GM19395 (cell line): ENCODE measurements around the gene ZNF74.
"Not testable (repeated sequence)": the region's sequence is repeated elsewhere in the genome, so short reads cannot be mapped to it uniquely, and the experiment has no call there.

Experiments
- ATAC-seq: cut with Tn5 transposase; IDR thresholded peaks from one replicate; pipeline ENCODE4 v1.9.1; 2021; ENCODE audit warnings: mild to moderate bottlenecking, moderate library complexity; ENCODE audit not compliant: unreplicated experiment

The ZNF74 gene

GRCh38 chr22:20393705-20394476, at the start of gene ZNF74:
Gene ZNF74, plus strand, starts transcription at chr22:20394151. Its CDS starts 478 bp downstream, at chr22:20394629.
- peak; percentile 70 for ATAC-seq

DNA sequence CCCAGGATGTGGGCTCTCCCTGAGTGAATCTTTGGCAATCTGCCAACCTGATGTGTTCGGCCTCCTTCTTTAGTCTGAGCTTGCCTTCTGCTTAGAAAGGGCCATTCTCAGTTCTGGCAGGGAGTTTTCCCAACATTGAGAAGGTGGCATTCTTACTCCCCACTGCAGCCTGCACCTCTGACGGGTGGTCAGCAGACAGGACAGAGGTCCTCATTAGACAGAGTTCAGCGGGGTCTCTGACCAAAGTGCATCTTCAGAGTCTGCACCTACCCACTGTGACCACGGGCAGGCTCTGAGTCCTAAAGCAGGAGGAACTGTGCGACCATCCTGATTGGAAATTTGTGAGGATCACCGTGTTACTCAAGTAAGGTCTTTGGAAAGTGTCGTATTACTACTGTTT, 47.4 kb upstream of the ZNF74 start:
- not testable (repeated sequence) for ATAC-seq

DNA sequence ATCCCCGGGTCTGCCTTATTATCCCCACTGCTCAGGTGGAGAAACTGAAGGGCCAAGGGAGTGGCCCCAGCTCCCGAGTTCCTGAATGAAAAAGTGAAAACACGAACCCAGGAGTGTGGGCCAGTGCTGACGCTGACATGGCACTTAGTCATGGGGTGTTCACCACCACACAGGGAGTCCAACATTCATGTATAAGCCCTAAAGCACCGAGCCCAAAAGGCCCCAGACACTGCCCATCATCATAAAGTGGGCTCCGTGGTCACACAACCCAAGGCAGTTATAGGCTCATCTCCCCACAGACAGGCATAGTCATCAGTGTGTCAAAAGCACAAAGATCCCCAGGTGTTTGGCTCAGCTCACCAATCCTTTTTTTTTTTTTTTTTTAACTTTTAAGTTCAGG, 41.4 kb upstream of the ZNF74 start:
- not testable (repeated sequence) for ATAC-seq

GRCh38 chr22:20354238-20354975, 39.5 kb upstream of the ZNF74 start:
- ATAC-seq: no peak

GRCh38 chr22:20355939-20356636, 37.9 kb upstream of the ZNF74 start:
- ATAC-seq: not testable (repeated sequence)

DNA sequence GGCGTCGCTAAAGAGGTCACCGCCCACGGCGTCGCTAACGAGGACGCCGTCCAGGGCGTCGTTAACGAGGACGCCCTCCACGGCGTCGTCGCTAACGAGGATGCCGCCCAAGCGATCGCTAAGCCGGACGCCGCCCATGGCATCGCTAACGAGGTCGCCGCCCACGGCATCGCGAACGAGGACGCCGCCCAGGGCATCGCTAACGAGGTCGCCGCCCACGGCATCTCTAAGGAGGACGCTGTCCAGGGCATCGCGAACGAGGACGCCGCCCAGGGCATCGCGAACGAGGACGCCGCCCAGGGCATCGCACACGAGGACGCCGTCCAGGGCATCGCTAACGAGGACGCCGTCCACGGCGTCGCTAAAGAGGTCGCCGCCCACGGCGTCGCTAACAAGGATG, 37.0 kb upstream of the ZNF74 start:
- ATAC-seq: not testable (repeated sequence)

GRCh38 chr22:20357967-20358366, 36.0 kb upstream of the ZNF74 start:
- ATAC-seq: not testable (repeated sequence)

GRCh38 chr22:20358503-20359239, 35.3 kb upstream of the ZNF74 start:
- not testable (repeated sequence) for ATAC-seq

GRCh38 chr22:20360261-20360660, 33.7 kb upstream of the ZNF74 start:
- ATAC-seq: not testable (repeated sequence)

DNA sequence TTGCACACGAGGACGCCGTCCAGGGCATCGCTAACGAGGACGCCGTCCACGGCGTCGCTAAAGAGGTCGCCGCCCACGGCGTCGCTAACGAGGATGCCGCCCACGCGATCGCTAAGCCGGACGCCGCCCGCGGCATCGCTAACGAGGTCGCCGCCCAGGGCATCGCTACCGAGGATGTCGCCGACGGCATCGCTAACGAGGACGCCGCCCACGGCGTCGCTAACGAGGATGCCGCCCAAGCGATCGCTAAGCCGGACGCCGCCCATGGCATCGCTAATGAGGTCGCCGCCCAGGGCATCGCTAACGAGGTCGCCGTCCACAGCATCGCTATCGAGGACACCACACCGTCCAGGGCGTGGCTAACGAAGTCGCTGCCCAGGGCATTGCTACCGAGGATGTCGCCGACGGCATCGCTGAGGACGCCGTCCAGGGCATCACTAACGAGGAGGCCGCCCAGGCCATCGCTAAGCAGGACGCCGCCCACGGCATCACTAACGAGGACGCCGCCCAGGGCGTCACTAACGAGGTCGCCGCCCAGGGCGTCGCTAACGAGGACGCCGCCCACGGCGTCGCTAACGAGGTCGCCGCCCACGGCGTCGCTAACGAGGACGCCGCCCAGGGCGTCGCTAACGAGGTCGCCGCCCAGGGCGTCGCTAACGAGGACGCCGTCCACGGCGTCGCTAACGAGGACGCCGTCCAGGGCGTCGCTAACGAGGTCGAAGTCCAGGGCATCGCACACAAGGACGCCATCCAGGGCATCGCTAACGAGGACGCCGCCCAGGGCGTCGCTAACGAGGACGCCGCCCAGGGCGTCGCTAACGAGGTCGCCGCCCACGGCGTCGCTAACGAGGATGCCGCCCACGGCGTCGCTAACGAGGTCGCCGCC, 32.8 kb upstream of the ZNF74 start:
- ATAC-seq: not testable (repeated sequence)

- ATAC-seq: not testable (repeated sequence)
Measured at GRCh38 chr22:20361752-20362229, 32.2 kb upstream of the ZNF74 start.

DNA sequence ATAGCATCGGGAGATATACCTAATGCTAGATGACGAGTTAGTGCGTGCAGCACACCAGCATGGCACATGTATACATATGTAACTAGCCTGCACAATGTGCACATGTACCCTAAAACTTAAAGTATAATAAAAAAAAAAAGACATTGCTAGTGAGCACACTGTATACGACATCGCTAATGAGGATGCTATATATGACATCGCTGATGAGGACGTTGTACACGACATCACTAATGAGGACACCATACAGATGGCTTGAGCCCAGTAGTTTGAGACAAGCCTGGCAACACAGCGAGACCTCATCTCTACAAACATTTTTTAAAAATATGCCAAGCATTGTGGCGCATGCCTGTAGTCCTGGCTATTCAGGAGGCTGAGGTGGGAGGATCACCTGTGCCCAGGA, 31.5 kb upstream of the ZNF74 start:
- ATAC-seq: not testable (repeated sequence)

DNA sequence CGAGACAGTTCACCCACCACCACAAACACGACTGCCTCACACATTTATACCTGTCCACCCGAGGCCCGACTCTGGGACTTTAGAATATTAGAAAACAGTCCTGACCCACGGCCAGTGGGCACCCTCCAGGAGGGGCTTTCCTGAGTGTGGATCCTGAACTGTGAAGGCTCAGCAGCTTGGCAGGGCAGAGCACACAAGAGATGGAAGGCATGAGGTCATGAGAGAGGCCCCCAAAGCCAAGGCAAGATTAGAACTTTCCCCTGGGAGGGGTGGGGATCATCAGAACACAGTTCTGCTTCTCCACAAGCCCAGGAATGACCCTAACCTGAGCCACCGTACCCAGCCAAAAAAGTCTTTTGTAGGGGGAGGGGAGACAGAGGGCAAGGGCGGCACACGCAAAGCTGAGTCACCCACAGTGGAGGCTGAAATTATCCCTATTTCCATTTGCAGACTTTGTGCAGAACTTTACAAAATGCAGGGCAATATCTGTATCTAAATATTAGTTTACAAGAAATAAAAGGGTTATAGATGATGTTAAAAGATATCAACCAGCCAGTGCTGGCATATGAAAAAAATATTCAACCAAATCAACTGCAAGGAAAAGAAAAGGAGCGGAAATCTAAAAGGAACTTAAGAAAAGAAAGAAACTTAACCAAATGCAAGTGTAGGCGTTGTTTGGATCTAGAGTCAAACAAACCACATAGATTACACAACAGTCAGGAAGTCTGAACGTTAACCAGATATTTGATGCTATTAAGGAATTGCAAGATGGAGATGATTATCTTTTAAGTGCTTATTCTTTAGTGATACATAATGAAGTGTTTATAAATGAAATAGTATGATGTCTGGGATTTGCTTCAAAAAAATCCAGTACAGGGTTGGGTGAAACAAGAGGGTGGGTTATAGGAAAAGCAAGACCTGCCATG, 29.4 kb upstream of the ZNF74 start:
- not testable (repeated sequence) for ATAC-seq

- ATAC-seq: not testable (repeated sequence)
Measured at GRCh38 chr22:20366841-20367240, 27.1 kb upstream of the ZNF74 start.

DNA sequence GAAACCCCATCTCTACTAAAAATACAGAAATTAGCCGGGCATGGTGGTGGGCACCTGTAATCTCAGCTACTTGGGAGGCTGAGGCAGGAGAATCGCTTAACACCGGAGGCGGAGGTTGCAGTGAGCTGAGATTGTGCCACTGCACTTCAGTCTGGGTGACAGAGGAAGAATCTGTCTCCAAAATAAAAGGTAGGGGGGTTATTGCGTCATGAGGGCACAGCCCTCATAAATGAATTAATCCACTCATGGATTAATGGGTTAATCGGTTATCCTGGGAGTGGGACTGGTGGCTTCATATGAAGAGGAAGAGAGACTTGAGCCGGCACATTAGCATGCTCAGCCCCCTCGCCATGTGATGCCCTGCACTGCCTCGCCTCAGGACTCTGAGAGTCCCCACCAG, 25.1 kb upstream of the ZNF74 start:
- ATAC-seq: not testable (repeated sequence)

DNA sequence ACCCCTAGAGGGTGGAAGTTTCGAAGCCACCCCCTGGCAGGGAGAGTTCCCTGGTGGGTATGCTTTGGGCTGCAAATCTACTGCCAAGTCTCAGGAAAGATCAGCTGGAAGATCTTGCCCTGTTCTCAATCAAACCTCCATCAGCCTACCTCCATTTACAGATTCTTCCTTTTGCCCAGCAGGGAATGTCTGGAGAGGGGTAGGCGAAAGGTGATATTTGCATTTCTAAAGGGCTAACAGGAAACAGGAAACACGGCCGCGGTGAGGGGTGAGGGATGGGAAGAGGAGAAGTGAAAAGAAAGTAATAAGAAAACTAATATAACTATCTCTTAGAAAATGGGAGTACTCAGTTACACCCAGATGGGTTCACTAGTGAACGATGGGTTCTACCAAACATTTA, 22.3 kb upstream of the ZNF74 start:
- ATAC-seq: not testable (repeated sequence)

- not testable (repeated sequence) for ATAC-seq
Measured at GRCh38 chr22:20372406-20372854, 21.5 kb upstream of the ZNF74 start.

DNA sequence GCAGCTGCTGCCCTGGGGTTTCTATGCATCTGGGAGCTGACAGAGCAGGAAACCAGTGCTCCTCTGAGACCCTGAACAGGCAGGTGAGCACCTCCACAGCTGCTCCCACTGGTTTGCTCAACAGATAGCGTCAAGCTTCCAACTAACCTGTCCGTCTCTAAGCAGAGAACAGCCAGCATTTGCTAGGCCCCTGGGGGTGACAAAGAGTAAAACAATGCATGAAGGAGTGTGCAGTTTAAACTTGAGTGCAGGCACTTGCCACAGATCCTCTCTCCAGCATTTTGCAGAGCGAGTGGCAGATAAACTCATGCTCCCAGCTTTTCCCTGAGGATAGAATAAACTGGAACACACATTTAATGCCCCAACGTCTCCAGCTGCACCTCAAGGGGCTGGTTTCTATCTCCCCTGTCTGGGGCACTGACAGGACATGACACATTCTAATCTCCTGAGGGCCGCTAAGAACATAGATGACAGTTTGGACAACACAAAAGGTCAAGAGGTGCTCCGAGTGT, 20.7 kb upstream of the ZNF74 start:
- not testable (repeated sequence) for ATAC-seq
